Measurements from ENCODE around the gene YTHDF1. TPM values are rescaled to one million over a fixed set of nuclear protein-coding genes. Genes with fewer than 3 reads are reported as not detected.
A peak's percentile ranks its signal among the peaks of the same experiment; 100 is the strongest.

Gene YTHDF1
- total RNA-seq, 1 donor from 2014 or later = 18.2 TPM

GRCh38 chr20:63249891-63250290, 34.0 kb upstream of the YTHDF1 start:
- ATAC-seq = no peak
- no peak for DNase-seq (ENCODE audit: low spot score)

- ATAC-seq (no peak), DNase-seq (ENCODE audit: low spot score) (no peak)
These were observed 33.1 kb upstream of the YTHDF1 start for GRCh38 chr20:63248835-63249591.

GRCh38 chr20:63247671-63248228, 31.8 kb upstream of the YTHDF1 start:
- DNase-seq (ENCODE audit: low spot score) (no peak), ATAC-seq (no peak)

GRCh38 chr20:63246490-63247288, 30.8 kb upstream of the YTHDF1 start:
- DNase-seq (ENCODE audit: low spot score) (no peak), ATAC-seq (peak; percentile 51)

- DNase-seq (ENCODE audit: low spot score) = no peak
- ATAC-seq = no peak
These were observed 28.5 kb upstream of the YTHDF1 start for GRCh38 chr20:63244468-63244867.

- no peak for ATAC-seq
- no peak for DNase-seq (ENCODE audit: low spot score)
These were observed 27.8 kb upstream of the YTHDF1 start for GRCh38 chr20:63243604-63244247.

GRCh38 chr20:63242736-63243135, 26.8 kb upstream of the YTHDF1 start:
- DNase-seq (ENCODE audit: low spot score) = no peak
- ATAC-seq = no peak

GRCh38 chr20:63241272-63241671, 25.3 kb upstream of the YTHDF1 start:
- ATAC-seq (no peak), DNase-seq (ENCODE audit: low spot score) (no peak)

GRCh38 chr20:63240004-63240403, 24.1 kb upstream of the YTHDF1 start:
- no peak for ATAC-seq
- no peak for DNase-seq (ENCODE audit: low spot score)

- no peak for DNase-seq (ENCODE audit: low spot score)
- ATAC-seq = no peak
These were observed 23.5 kb upstream of the YTHDF1 start for GRCh38 chr20:63239431-63239830.

- no peak for ATAC-seq
- no peak for DNase-seq (ENCODE audit: low spot score)
These were observed 22.7 kb upstream of the YTHDF1 start for GRCh38 chr20:63238514-63239125.

- DNase-seq (ENCODE audit: low spot score) = no peak
- ATAC-seq = no peak
These were observed 22.1 kb upstream of the YTHDF1 start for GRCh38 chr20:63238031-63238430.

- no peak for ATAC-seq
- DNase-seq (ENCODE audit: low spot score) = no peak
These were observed 20.3 kb upstream of the YTHDF1 start for GRCh38 chr20:63236116-63236837.

- DNase-seq (ENCODE audit: low spot score) = no peak
- ATAC-seq = no peak
These were observed 19.6 kb upstream of the YTHDF1 start, which contains the start of gene BIRC7 for GRCh38 chr20:63235399-63235983. BIRC7 (plus strand) TSS chr20:63235905; CDS start chr20:63236097, 192 bp downstream.

GRCh38 chr20:63234693-63235398, 18.9 kb upstream of the YTHDF1 start:
- ATAC-seq = peak; percentile 69
- no peak for DNase-seq (ENCODE audit: low spot score)

GRCh38 chr20:63233924-63234323, 18.0 kb upstream of the YTHDF1 start:
- DNase-seq (ENCODE audit: low spot score) = no peak
- no peak for ATAC-seq

- ATAC-seq (no peak), DNase-seq (ENCODE audit: low spot score) (no peak)
These were observed 17.1 kb upstream of the YTHDF1 start for GRCh38 chr20:63233061-63233344.

GRCh38 chr20:63232235-63233060, 16.5 kb upstream of the YTHDF1 start:
- ATAC-seq (no peak), DNase-seq (ENCODE audit: low spot score) (no peak)

Measured in left lobe of liver (tissue), 2 donors.